GM19455 (cell line): ENCODE data around the gene ATP2B1.
"Not testable (repeated sequence)": the region's sequence is repeated elsewhere in the genome, so short reads cannot be mapped to it uniquely, and the experiment has no call there.

Source experiments
- ATAC-seq: cut with Tn5 transposase; IDR thresholded peaks from one replicate; pipeline ENCODE4 v1.9.1; 2021; ENCODE audit not compliant: unreplicated experiment

Gene ATP2B1

GRCh38 chr12:89708565-89709156 lies at the start of gene ATP2B1:
Gene ATP2B1, minus strand, starts transcription at chr12:89708838. Its CDS starts 52,952 bp downstream, at chr12:89655886.
- ATAC-seq: peak; percentile 60

- not testable (repeated sequence) for ATAC-seq
Measured at GRCh38 chr12:89757987-89758386, 49.3 kb upstream of the ATP2B1 start.

- ATAC-seq: peak; percentile 94
Measured at GRCh38 chr12:89756585-89757398, 48.2 kb upstream of the ATP2B1 start.

- ATAC-seq: peak; percentile 6
Measured at GRCh38 chr12:89756194-89756584, 47.6 kb upstream of the ATP2B1 start.

- no peak for ATAC-seq
Measured at GRCh38 chr12:89753997-89754396, 45.4 kb upstream of the ATP2B1 start.

GRCh38 chr12:89752341-89752740 lies 43.7 kb upstream of the ATP2B1 start:
- ATAC-seq: peak; percentile 27

- no peak for ATAC-seq
Measured at GRCh38 chr12:89750389-89751351, 42.0 kb upstream of the ATP2B1 start.

GRCh38 chr12:89748791-89749190 lies 40.2 kb upstream of the ATP2B1 start:
- ATAC-seq: no peak

GRCh38 chr12:89745286-89745685 lies 36.6 kb upstream of the ATP2B1 start:
- no peak for ATAC-seq

- no peak for ATAC-seq
Measured at GRCh38 chr12:89742337-89743022, 33.8 kb upstream of the ATP2B1 start.

- no peak for ATAC-seq
Measured at GRCh38 chr12:89740943-89741342, 32.3 kb upstream of the ATP2B1 start.

GRCh38 chr12:89736995-89737394 lies 28.4 kb upstream of the ATP2B1 start:
- no peak for ATAC-seq

GRCh38 chr12:89733579-89734201 lies 25.1 kb upstream of the ATP2B1 start:
- no peak for ATAC-seq

- ATAC-seq: no peak
Measured at GRCh38 chr12:89732522-89732921, 23.9 kb upstream of the ATP2B1 start.

GRCh38 chr12:89731614-89732013 lies 23.0 kb upstream of the ATP2B1 start:
- ATAC-seq: no peak

- no peak for ATAC-seq
Measured at GRCh38 chr12:89731089-89731488, 22.5 kb upstream of the ATP2B1 start.

GRCh38 chr12:89729946-89730459 lies 21.4 kb upstream of the ATP2B1 start:
- ATAC-seq: no peak

- ATAC-seq: no peak
Measured at GRCh38 chr12:89723276-89723675, 14.6 kb upstream of the ATP2B1 start.

- ATAC-seq: peak; percentile 80
Measured at GRCh38 chr12:89721291-89721987, 12.8 kb upstream of the ATP2B1 start.
